CD4-positive, alpha-beta T cell treated with Interleukin-15 for 4 hours (primary cell): ENCODE measurements around the gene HSPB7.
A peak's percentile ranks its signal among the peaks of the same experiment; 100 is the strongest.
"Not testable (repeated sequence)": the region's sequence is repeated elsewhere in the genome, so short reads cannot be mapped to it uniquely, and the experiment has no call there.

Source experiments
- DNase-seq: peaks from one replicate; pipeline ENCODE4 v3.0.0-alpha.2; 2020; ENCODE audit warnings: low spot score

Gene HSPB7

DNA sequence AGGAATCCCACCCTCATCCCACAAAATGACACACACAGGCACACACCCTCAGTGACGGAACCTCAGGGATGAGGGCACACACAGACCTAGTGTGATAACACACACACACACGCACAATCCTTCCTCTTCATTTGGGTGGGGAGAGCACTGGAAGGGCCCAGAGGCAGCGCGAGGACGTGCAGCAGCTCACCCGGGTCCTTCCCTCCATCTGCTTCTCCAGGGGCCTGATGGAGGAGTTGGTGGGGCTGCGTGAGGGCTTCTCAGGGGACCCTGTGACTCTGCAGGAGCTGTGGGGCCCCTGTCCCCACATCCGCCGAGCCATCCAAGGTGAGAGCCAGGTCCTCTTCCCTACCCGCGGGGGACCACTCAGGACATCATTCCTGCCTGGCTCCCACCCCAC is 4.5 kb upstream of the HSPB7 start:
- DNase-seq, result no peak

DNA sequence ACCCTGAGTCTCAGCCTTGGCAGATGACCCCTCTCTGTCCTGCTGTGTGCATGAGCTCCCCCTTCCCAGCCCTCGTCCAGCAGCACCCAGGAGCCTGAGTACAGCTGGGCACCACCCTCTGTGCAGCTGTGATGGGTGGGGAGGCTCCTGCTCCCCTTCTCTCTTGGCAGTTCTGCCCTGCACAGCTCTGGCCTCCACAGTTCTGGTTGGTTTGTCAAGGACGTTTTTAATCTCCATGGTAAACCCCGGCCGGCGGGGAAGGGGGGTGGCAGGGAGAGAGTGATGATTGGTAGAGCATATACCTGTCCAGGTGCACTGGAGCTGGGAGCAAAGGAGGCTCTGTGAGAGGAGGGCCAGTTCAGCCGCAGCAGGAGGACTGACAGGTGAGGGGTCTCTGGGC is 3.8 kb upstream of the HSPB7 start, which contains the start of gene CLCNKA:
TSS of gene CLCNKA (plus strand) at position 356 of the 400 bp plus-strand sequence. CDS start 584 bp downstream, outside the sequence.
- DNase-seq, result no peak

DNA sequence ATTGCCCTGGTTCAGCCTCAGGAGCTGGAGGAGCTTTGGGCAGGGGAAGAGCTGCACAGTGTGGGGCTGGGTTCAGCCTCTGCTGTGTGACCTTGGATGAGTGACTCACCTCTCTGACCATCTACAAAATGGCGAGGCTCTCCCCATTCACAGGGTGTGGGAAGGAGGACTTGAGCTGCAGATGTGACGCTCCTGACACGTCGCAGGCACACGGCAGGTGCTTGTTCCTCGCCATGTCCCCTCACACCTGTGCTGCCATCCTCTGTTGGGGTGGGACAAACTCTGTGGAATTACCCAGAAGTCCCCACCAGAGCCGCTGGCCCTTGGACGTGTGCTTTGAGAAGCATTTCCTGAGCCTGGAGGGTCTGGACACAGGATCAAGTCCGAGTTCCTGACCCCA is 3.0 kb upstream of the HSPB7 start:
- DNase-seq, result not testable (repeated sequence)

DNA sequence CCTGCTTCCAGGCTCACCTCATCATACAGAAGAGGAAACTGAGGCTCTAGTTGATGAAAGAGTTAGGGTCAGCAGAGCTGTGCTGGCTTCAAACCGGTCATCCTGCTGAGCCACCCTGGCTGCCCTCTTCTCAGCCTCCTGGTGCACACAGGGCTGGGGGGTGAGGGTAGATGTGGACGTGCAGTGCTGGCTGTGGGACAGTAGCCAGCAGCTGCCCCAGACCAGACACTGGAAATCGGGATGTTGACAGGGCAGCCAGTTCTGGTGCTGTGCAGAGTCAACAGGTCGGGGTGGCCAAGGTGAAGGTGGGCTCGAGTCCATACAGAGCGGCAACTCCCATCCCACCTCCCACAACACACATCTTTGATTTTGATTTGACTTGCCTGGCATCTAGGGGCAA is 2.5 kb upstream of the HSPB7 start:
- DNase-seq, result no peak

DNA sequence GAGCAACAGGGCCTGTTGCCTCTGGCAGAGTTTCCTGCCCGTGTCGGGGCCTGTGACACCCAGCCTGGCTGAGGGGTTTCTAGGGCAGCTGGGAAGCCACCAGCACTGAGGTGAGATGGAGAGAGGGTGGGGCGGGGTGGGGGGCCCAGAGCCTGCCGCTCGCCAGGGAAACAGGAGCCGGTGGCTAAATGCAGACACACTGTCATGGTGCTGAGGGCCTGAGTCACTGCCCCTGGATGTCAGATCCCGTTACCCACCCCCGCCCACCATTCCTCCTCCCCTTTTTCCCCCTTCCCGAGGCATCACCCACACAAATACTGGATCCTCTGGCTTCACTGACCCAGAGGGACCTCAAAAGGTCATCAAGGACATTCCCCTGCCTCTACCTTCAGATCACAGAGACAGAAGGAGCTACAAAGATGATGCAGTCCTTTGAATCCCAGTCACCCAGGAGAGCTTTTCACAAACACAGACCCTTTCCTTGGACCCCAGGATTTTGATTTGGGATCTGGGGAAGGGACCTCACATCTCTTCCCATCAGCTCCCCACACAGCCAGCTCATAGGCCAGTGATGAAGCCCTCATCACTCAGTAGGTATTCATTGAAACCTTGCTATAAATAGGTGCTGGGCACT is 1.9 kb upstream of the HSPB7 start:
- DNase-seq, result no peak

DNA sequence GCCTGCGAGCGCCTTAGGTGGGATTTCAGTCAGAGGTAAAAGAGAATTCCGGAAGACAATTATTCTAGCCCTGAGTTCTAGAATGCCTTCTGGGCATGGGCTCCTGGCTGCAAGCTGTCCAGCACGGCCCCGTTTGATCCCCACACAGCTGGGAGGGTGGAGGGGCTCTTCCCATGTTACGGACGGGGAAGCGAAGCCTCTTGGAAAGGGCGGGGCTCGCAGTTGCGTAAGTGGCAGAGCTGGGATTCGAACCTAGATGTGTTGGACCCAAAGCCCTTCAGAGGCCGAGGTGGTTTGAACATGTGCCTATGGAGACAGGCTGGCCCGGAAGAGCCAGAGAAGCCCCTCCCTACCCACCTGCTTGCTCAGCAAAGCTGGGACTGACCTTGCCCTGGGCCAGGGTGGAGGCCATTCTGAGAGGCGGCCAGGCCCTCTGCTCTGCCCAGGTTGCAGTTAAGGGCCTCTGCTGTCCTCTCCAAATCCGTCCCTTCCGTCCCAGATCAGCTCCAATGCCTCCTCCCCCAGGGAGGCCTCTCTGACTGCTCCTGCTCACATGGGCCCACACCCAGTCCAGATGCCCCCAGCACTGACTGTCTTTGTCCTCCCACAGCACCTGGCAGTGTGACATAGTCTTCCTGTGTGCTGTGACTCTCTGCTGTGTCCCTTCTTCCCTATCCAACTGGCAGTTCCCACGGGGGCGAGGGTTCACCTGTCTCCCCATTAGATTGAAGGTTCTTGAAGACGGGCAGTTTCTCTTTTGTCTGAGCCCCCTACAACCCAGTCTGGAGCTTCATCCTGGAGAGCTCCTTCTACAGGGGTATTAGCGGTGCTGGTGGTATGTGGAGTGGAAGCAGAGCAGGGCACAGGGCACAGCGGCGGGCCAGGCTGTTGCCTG is 1.2 kb upstream of the HSPB7 start:
- DNase-seq, result no peak

DNA sequence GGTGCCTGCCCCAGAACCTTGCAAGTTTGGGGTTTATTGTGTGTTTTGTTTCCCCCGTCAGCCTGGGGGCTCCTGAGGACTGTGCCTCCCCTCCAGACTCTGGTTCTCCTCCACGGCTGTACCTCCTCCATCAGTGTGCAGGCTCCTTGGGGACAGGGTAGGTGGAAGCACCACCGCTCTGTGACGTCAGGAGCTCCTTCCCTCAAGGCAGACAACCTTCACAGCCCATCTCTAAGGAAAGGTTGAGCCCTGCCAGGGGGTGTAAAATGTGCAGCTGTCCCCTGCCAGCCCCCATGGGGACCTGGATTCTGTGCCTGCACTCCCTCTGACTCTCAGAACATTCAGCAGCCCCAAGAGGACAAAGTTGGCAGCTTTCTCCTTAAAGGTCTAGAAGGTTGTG is 465 bp upstream of the HSPB7 start:
- no peak for DNase-seq

DNA sequence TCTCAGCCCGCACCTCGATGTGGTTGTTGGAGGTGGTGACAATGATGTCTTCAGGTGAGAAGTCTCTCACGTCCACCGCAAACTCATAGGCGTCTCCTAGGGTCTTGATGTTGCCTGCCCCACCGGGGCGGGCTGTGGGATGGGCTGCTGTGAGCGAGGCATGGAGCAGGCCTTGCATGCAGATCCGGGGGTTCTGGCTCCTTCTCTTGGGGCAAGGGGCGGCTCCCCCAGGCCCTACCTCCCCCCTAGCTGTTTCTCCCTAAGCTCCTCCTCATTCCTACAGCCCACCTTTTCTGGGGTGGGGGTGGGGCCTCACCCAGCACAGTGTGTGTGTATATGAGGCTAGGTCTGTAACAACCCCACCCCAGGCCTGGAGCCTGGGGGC is 775 bp downstream of the HSPB7 start:
- no peak for DNase-seq

DNA sequence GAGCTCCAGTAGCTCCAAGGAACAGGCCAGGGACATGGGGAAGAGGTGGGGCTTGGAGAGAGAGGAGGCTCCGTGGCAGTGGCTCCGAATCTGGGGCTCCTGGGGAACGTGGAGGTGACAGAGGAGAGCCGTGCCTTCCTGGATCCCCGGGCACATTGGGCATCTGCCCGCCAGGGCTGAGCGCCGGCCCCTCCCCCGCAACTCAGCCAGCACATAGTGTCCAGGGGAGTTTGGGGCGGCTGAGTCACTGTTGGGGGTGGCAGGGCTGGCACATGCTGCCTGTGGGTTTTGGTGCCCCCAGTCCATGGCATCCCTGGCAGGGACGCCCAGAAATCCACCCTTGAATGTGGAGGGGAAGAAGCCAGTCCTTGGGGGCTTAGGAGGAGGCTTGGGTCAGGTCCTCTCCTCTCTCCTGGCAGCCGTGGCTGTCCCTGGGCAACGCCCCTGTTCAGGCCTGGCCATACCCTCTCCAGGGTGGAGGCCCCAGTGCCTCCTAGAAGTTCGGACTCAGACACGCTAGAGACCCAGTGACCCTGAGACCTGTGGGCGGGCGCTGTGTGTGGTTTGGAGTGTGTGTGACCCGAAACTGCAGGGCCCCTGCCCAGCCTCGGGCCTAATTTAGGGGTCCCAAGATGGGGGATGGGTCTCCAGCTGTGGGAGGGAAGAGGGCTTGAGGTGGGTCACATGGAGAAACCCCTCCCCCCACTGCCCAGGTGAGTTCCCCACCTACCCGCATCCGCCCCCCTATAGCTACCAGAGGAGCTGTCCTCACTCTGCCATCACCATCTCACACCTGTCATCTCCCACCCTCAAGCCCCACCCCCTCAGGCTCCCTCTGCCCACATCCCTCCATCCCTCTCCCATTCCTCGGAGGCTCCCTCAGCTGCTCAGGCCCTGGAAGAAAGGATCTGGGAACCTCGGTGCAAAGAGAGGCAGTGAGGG is 1.6 kb downstream of the HSPB7 start:
- DNase-seq, result no peak

DNA sequence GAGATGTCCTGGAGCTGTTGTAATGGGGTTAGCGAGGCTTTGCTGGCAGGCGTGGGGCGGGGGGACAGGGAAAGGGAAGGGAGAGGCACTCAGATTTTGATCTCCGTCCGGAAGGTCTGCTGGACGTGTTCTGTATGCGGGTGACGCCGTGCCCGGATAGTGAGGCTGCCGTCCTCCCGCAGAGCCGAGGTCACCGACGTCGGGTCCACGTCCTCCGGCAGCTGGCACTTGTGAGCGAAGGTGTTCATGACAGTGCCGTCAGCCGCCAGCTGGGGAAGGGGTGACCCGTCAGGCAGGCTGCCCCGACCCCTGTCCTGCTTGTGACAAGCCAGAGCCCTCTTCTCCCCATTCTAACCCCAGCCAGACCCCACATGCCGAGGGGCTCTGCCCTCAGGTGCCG is 2.4 kb downstream of the HSPB7 start:
- DNase-seq, result no peak

DNA sequence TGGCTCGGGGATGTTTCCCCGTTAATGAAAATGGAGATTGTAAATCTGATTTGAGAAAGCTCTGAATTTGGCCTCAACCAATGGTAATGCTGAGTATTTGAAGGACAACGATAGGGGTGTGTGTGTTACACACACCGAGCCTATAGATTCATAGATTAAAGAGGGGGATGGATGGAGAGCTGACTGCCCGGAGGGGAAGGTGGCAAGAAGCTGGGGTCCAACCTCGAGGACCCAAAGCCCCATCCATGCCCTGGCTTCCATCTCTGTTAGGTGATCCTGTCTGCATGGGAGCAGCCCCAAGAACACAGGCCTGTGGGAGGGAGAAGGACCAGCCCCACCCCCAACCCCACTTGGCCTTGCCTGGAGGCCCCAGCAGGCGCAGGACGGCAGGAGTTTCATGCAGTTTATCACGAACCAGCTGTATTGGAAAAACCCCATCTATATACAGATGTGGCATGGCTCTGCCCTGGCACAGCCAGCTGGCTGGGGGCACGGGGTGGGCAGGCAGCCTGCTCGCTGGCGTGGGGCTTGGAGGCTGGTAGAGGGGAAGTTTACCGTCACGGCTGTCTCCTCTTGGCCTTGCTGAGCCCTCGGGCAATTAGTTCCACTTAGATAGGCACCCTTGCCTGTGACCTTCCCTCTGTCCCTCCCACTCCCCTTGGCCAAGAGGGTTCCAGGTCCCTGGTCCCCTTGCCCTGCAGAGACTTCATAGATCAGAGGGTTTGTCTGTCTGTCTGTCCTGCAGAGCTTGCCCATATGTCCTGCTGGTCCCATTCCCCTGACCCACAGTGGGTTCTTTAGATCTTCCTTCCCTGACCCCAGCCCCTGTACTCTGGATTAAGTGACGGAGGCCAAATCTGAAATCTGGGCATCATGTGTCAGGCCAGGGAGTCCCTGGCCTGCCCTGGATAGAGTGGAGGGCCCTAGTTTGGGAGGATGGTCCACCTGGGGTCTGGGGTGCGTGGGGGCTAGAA is 3.0 kb downstream of the HSPB7 start:
- no peak for DNase-seq

DNA sequence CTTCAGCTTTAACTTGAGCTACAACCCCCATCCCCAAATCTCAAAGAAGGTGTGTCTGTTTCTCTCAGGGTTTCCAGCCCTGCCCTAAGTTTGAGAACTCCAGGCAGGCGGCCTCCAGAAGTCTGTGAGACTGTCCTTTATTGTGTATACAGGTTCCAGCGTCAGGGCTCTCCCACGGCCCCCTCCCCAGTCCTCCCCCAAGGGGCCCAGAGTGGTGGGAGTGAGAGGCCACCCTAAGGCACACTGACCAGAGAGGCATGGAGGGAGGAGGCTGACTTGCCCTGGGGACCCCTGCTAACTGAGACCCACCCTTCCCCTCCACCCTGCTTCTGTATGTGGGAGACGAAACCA is 4.0 kb downstream of the HSPB7 start:
- DNase-seq, result no peak

DNA sequence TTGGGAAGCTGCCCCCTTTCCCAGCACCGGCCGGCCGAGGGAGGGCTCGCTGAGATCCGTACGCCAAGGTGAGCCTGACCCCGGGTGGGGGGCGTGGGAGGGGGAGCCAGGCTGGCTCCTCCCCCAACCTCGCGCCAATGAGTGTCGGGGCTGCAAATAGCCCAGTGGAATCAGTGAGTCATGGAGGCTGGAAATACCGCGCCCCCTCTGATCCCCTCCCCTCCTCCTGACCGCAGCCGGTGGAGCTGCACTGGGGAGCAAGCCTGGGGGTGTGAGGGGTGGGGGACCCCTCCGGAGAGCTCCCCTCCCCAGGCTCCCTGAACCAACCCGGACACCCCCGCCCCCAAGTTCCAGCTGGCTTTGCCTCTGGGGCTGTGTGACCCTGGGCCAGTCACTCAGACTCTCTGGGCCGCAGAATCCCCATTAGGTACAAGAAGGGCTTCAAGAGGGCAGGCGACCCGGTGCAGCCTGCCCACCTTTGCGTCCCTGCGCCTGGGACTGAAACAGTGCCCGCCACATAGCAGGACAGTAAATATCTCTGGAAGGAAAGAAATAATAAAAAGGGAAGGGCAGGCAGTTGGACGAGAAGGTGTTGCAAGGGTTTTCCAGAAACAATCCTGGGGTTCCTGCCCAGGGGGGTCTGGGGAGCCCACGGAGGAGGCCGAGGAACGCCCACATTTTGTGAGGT is 4.5 kb downstream of the HSPB7 start:
- peak; percentile 17 for DNase-seq

DNA sequence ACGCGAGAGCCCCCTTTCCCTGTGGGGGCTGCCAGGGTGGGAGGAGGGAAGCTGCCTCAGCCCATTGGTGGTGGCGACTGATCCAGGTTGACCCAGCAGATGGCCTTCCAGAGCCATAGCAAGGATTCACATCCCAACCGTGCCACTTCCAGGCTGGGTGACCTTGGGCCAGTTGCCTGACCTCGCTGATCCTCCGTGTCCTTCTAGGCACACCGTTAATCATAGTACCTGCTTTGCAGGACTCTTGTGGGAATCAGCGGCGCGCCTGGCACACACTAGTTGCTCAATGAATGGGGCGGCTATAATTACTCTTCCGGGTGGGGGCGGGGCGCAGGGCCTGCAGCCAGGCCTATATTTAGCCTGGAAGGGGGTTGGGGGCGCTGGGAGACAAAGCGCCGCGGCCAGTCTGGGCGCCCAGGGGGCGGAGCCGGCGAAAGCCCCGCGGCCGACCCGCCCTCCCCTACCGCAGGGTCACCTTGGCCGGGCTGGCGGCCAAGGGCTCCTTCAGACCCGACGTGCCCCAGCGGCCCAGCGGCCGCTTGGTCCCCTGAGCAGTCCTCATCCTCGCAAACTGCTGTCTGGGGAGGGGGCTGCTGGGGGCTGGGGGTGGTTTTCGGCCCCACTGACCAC is 5.1 kb downstream of the HSPB7 start:
- DNase-seq, result no peak

DNA sequence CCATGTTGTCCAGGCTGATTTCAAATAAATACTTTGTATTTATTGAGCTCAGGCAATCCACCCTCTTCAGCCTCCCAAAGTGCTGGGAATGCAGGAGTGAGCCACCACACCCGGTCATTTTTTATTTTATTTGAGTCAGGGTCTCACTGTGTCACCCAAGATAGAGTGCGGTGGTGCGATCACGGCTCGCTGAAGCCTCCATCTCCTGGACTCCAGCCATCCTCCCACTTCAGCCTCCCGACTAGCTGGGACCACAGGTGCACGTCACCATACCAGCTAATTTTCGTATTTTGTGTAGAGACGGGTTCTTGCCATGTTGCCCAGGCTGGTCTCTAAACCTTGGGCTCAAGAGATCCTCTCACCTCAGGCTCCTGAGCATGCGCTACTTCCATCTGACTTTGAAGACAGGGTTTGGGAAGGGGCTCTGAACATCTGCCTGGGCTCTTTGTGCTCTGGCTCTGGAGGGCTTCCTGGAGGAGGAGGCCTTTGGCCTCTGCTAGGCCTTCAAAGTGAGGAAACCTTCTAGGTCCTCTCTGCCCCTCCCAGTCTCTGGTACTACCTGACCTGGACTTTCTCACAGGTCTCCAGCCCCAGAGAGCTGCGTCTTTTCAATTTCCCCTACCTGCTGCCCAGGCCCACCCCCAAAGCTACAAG is 5.8 kb downstream of the HSPB7 start:
- no peak for DNase-seq

DNA sequence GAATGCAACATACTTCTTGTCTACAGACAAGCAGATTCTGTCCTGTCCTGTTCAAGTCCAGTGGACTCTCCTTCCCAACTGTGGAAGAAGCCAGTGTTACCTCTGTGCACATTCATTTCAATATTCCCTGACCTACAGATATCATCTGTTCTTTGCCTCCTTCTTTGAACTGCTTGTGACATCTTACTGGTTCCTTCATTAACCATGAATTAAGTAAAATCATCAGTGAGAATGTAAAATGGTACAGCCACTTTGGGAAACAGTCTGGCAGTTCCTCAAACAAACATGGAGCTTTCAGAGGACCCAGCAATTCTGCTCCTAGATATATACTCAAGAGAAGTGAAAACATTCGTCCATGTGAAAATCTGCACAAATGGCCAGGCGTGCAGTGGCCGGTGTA is 7.0 kb downstream of the HSPB7 start:
- DNase-seq, result no peak

DNA sequence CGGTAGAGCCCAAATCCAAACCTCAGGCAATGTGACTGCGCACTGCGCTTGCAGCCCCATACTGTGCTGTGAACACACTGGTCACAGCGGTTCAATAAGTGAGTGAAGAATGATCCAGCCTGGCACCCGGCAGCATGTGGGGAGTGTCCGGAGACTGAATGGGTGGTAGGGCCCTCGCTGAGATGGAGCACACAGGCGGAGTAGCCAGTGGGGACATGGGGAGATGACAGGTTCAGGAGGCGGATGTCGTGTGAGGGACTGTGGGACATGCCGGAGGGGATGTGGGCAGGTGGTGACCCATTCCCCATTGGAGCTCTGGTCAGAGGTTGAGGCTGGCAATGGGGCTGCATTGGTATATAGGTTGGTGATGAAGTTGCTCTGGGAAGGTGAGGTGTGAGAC is 8.2 kb downstream of the HSPB7 start:
- DNase-seq, result no peak

DNA sequence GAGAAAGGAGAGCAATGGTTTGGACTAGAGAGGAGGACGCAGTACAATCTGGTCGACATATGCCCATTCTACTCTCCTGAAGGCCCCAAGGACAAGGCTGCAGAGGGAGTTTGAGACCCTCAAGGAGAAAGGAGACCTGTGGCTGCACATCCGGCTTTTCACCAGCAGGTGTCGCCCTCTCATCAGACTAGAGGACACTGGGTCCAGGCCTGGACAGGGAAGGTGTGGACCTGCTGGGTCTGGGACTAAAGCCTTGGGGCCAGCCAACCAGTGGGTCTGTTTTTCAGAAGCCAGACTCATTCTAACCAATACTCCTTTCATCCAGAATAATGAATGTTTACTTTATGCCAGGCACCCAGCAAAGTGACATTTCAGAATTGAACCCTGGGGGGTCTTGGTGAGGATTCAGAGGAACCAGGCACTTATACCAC is 8.8 kb downstream of the HSPB7 start:
- DNase-seq, result peak; percentile 69

DNA sequence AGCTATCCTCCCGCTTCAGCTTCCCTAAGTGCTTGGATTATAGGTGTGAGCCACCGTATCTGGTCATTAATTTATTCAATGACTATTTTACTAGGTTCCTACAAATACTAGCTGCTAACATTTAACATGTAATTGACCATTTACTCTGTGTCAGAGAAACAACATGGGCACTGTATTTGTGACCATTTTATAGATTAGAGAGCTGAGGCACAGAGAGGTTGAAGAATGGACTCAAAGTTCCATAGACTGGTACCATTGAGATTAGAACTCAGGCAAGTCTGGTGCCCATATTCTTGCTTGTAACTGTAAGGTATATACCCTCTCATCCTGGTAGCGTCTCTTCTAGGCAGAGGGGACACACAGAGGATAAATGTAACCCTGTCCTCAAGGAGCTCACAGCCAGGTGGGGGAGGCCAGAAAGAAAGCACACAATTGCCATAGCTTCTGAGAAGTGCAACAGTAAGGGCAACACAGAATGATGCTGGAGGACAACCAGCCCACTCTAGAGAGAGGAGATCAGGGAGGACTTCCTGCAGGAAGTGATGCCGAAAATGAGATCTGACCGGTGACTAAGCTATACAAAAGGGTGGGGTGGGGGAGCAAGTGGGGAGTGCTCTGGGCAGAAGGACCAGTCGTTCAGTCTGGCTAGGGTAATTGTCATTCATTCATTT is 10.0 kb downstream of the HSPB7 start:
- no peak for DNase-seq
